HG03575 (cell line): Measurements from ENCODE around the gene MAN1A1.
A peak's percentile ranks its signal among the peaks of the same experiment; 100 is the strongest.
"Not testable (repeated sequence)": the region's sequence is repeated elsewhere in the genome, so short reads cannot be mapped to it uniquely, and the experiment has no call there.

Experiments
- ATAC-seq: cut with Tn5 transposase; IDR thresholded peaks from one replicate; pipeline ENCODE4 v1.9.1; 2021; ENCODE audit not compliant: unreplicated experiment, insufficient number of reproducible peaks, low FRiP score; ENCODE audit errors: extremely low read depth

Gene MAN1A1

GRCh38 chr6:119169355-119169754 is 180.2 kb downstream of the MAN1A1 start:
- ATAC-seq: not testable (repeated sequence)

- ATAC-seq: no peak
These were observed 183.4 kb downstream of the MAN1A1 start for GRCh38 chr6:119166024-119166784.

GRCh38 chr6:119163006-119163405 is 186.6 kb downstream of the MAN1A1 start:
- ATAC-seq: no peak

DNA sequence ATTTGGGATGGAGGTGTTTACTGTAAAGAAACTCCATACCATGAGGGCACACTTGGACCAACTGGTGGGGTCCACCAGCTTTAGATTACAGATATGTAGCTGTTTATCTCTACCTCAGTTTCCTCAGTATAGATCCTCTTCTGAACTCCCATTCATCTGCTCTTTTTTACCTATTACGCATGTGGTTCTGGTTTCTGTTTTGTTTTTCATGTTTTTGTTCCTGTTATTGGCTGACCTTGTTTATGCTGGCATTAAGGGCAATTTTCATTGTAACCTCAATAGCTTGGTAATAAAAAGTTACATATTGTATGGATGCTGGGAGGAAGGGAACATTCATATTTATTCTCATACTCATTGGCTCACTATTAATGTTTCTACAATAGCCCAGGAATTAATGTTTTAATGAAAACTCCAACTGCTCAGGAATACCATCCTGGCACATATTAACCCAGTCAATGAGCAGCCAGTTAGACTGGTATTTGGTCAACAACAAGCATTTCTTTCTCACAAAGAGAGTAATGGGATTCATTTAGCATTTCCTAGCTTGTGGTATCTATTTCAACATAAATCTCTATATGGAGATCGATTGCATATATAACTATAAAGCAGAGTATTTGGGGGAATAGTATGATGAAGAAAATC is 187.3 kb downstream of the MAN1A1 start:
- peak; percentile 76 for ATAC-seq

DNA sequence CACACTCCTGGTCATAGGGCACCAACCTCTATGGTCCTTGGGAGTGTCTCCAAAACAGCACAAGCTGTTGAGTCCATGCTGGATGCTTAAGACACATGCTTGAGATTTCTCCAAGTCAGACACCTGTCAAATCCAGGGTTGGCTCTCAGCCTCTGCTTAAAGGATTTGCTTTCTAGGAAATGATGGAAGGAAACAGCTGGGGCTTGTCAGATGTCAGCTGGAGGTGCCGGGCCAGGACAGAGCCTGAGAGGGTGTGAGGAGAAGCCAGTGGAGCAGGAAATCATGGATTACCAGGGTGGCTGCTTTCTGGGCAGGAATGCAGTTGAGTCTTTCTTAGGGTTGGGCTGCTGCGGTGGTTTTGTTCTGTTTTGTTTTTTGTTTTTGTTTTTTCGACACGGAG is 188.1 kb downstream of the MAN1A1 start:
- ATAC-seq: no peak

DNA sequence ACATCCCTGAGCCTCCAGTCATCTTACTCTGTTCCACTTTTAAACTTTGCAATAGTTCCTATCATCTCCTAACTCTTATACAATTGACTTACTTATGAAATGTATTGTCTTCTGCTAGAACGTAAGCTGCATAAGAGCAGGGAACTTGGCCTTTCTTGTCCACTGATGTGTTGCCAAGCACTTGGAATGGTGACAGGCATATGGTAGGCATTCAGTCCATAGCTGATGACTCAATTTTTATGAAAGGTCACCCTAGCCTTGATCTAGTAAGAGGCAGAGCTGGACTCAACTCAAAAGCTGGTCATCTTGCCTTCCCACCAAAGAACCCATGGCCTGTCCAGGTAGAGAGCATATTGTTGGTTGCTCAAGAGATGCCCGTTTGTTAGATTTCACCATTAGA is 188.7 kb downstream of the MAN1A1 start:
- ATAC-seq: no peak

DNA sequence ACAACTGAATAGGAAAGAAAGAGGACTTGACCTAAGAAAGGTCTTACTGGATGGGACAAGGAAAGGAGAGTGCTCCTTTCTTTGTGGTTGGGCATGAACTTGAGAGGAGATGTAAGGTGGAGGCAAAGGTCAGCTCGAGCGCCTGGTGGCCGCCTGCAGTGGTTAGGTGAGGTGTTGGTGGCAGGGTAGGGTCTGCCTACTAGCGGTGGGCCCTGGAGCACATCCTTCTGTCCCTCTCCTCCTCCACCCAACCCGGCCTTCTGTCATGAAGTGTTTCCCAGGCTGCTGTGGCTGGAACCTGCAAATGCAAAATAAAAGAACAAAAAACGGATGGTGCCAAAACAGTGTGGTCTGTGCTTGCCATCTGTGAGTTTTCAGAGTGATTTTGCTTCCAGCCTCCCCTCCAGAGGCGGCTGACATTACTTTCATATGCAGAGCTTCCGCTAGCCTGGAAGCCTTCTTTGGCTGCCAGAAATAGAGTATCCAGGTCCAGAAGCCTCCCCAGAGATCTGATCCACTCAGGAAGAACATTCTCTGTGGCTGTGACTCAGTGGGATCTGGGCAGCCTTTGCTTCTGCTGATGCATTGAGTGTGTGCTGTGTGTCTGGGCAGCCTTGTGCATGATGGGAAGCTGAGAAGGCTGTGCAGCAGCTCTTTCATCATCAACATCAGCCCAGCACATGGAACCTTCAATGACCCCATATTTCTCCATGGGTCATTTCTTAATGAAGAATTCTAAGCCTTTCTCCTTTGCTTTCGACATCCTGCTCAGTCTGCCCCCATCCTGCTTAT is 191.3 kb downstream of the MAN1A1 start:
- no peak for ATAC-seq

DNA sequence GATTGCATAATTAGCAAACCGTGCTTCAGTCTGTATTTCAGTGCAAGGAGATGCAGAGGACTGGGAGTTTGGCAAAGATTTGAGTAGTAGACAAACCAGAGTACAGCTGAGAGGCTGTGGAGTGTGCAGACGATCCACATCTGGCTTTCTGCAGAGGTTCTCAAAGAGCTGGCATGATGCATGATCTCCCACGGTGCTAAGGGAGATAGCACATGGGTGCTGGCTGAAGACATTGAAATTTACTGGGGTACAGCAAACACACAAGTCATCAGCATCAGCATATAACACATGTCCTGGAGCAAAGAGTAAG is 192.1 kb downstream of the MAN1A1 start:
- no peak for ATAC-seq

- no peak for ATAC-seq
These were observed 192.6 kb downstream of the MAN1A1 start for GRCh38 chr6:119156757-119157505.

DNA sequence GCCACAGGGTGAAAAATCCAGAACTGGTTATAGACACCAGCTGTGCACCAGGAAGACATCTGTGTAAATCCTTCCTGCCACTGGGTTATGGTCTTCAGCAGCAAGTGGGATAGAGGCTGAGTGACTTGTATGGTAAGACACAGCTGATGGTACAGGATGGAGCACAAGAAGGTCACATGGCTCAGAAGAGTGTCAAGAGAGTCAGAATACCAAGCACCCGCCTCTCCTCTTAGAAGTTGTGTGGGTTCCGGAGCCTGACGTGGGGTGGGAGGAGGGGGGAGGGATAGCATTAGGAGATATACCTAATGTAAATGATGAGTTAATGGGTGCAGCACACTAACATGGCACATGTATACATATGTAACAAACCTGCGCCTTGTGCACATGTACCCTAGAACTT is 193.5 kb downstream of the MAN1A1 start:
- ATAC-seq: not testable (repeated sequence)

GRCh38 chr6:119152187-119152586 is 197.4 kb downstream of the MAN1A1 start:
- ATAC-seq: no peak

DNA sequence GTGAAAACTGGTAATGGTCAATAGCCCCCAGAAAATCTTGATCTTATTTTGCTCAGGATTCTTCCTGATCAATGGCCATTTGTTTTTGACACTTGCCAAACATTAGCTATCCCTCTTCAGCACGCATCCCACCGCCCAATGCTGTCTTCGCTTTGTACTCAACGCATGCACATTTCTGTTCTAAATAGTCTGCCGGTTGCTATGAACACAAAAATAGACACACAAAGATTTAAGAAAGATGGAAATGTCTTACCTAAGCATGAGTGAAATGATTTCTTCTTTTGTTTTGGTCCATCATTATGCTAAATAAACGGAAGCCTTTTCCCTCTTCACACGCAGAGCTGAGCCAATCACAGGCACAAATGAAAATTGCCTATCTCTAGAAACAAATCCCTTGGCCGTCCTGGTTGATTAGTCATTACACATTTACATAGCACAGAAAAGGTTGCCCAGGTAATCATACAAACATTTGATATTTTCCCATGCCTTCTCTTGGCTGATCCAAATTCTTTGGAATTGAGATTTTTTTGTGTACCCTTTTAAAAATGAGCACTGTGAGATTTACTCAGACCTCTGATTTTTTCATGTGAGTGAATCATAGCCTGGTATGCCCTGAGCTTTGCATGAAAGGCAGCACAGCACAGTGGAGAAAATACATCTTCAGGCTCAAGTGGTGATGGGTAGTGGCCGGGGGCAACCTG is 200.6 kb downstream of the MAN1A1 start:
- ATAC-seq: no peak

DNA sequence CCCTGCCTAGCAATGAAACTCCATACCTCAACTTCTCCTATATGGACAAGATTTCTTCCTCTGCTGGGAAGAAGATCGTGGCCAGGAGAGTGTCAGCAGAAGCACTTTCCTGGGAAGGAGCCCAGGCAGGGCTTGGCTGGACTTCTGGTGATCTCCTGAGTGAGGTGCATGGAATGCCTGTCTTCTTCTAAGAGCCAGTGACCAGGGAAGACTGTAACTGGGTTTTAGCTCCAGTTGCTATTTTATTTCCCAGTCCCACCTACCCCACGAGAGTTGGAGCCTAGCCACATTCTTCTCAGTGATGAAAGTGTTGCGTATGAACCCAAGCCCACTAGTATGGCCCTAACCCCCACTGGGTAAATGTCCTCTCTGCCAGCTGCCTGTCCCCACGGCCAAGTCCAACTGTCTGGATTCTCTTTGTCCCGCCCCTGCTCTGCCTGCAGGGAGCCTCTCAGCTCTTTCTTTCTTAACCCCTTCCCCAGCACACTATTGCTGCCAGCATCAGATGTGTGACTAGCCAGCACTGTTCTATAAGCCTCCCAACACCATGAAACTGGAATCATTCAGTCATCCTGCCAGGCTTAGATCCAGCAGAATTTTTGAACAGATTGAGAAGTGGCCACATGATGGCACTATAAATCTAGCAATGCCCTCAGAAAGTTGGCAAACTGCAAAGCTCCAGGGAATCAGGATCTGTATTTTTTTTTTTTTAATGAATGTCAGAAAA is 201.3 kb downstream of the MAN1A1 start:
- ATAC-seq: no peak

- peak; percentile 98 for ATAC-seq
These were observed 202.2 kb downstream of the MAN1A1 start for GRCh38 chr6:119147101-119148053.

DNA sequence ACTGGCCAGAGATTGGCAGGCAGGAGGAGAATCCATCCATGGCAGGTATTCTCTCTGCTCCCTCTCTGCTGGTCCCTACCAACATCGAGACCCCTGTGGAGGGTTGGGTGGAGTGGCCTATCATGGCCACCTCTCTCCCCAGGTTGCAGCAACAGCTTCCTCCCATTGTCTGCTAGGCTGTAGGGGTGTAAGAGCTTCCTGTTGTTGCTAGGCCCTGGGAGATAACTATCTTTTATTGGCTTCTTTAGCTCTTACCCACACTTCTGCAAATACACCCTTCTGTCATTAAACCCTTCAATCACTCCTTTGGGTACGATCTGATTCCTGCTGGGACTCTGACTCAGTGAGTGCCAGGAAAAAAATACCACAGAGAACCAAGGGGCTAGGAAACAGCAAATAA is 204.4 kb downstream of the MAN1A1 start:
- no peak for ATAC-seq

DNA sequence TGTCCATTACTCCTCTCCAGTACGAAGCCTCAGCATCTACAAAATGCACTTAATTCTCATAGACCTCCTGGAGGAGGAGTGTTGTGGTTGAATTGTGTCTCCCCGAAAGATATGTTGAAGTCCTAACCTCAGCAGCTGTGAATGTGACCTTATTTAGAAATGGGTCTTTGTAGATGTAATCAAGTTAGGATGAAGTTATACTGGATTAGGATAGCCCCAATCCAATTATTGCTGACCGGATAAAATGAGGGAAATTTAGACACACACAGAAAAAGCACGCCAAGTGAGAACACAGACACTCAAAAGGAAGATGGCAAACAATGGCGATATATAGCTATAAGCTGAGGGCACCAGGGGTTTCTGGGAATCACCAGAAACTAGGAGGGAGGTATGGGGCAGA is 206.9 kb downstream of the MAN1A1 start:
- ATAC-seq: no peak

DNA sequence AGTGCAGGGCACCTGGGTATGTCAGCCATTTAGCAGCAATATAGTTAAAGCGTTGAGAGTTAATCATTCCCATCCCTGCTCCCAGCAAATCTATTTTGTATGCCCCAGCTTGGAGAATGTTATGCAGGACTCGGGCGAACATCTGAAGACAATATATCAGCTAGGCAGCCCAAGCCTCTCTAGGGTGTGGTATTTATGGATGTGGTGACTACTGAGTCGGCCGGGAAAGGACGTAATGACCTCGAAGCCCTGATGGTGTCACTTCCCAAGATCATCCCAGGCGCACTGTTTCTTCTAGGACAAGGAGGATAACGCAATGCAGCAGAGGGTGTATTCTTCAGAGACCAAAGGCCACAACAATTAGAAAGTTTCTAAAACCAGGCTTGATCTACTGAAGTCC is 207.5 kb downstream of the MAN1A1 start:
- ATAC-seq: no peak
